ENCODE measurements around the gene NTM. TPM values are rescaled to one million over a fixed set of nuclear protein-coding genes. Genes with fewer than 3 reads are reported as not detected.
A peak's percentile ranks its signal among the peaks of the same experiment; 100 is the strongest.

The NTM gene
- polyA plus RNA-seq, 1 donor from 2014 or later = not detected

- H3K27ac Mint-ChIP-seq = no peak overlapping the region
- no peaks in the 10 kb centered on the region for H3K27me3 Mint-ChIP-seq
- peaks cover 0 to 2% (median 0%) of the 10 kb centered on the region in 3 donors for H3K9me3 Mint-ChIP-seq
- H3K4me3 Mint-ChIP-seq = no peak overlapping the region
- H3K36me3 Mint-ChIP-seq = no peaks in the 10 kb centered on the region
- peaks cover 0 to 2% (median under 1%) of the 10 kb centered on the region in 3 donors for H3K4me1 Mint-ChIP-seq
Observed at GRCh38 chr11:132033051-132033450, 662.6 kb downstream of the NTM start.

GRCh38 chr11:132035228-132035627, 664.8 kb downstream of the NTM start:
- Mint-ChIP-seq H3K4me1 (peaks cover 0 to 4% (median 2%) of the 10 kb centered on the region in 3 donors), H3K27ac (no peak overlapping the region), H3K27me3 (no peaks in the 10 kb centered on the region), H3K4me3 (no peak overlapping the region), H3K9me3 (peaks cover 0 to 2% (median 0%) of the 10 kb centered on the region in 3 donors), H3K36me3 (no peaks in the 10 kb centered on the region)

- peaks cover 0 to 2% (median 0%) of the 10 kb centered on the region in 3 donors for H3K9me3 Mint-ChIP-seq
- no peak overlapping the region for H3K4me3 Mint-ChIP-seq
- peaks cover 0 to 4% (median 2%) of the 10 kb centered on the region in 3 donors for H3K4me1 Mint-ChIP-seq
- no peaks in the 10 kb centered on the region for H3K27me3 Mint-ChIP-seq
- no peak overlapping the region for H3K27ac Mint-ChIP-seq
- no peaks in the 10 kb centered on the region for H3K36me3 Mint-ChIP-seq
Observed at GRCh38 chr11:132035766-132036165, 665.4 kb downstream of the NTM start.

GRCh38 chr11:132036220-132036619, 665.8 kb downstream of the NTM start:
- peaks cover 0 to 4% (median 2%) of the 10 kb centered on the region in 3 donors for H3K4me1 Mint-ChIP-seq
- peaks cover 0 to 2% (median 0%) of the 10 kb centered on the region in 3 donors for H3K9me3 Mint-ChIP-seq
- H3K27me3 Mint-ChIP-seq = no peaks in the 10 kb centered on the region
- no peaks in the 10 kb centered on the region for H3K36me3 Mint-ChIP-seq
- H3K4me3 Mint-ChIP-seq = no peak overlapping the region
- H3K27ac Mint-ChIP-seq = no peak overlapping the region

GRCh38 chr11:132036746-132037466, 666.5 kb downstream of the NTM start:
- Mint-ChIP-seq H3K4me3 (no peak overlapping the region), H3K4me1 (peaks cover 0 to 4% (median 2%) of the 10 kb centered on the region in 3 donors), H3K36me3 (no peaks in the 10 kb centered on the region), H3K27me3 (no peaks in the 10 kb centered on the region), H3K9me3 (peaks cover 0 to 2% (median 0%) of the 10 kb centered on the region in 3 donors), H3K27ac (no peak overlapping the region)

- peaks cover 0 to 2% (median 0%) of the 10 kb centered on the region in 3 donors for H3K9me3 Mint-ChIP-seq
- no peak overlapping the region for H3K4me3 Mint-ChIP-seq
- no peaks in the 10 kb centered on the region for H3K36me3 Mint-ChIP-seq
- H3K4me1 Mint-ChIP-seq = peaks cover 0 to 4% (median 2%) of the 10 kb centered on the region in 3 donors
- no peak overlapping the region for H3K27ac Mint-ChIP-seq
- no peaks in the 10 kb centered on the region for H3K27me3 Mint-ChIP-seq
Observed at GRCh38 chr11:132037467-132037862, 667.0 kb downstream of the NTM start.

- no peaks in the 10 kb centered on the region for H3K27me3 Mint-ChIP-seq
- no peaks in the 10 kb centered on the region for H3K36me3 Mint-ChIP-seq
- peaks cover 0 to 4% (median 2%) of the 10 kb centered on the region in 3 donors for H3K4me1 Mint-ChIP-seq
- H3K4me3 Mint-ChIP-seq = no peak overlapping the region
- peaks cover 0 to 2% (median 0%) of the 10 kb centered on the region in 3 donors for H3K9me3 Mint-ChIP-seq
- no peak overlapping the region for H3K27ac Mint-ChIP-seq
Observed at GRCh38 chr11:132037956-132038355, 667.5 kb downstream of the NTM start.

- Mint-ChIP-seq H3K27me3 (no peaks in the 10 kb centered on the region), H3K4me3 (no peak overlapping the region), H3K36me3 (no peaks in the 10 kb centered on the region), H3K4me1 (peaks cover 0 to 4% (median 2%) of the 10 kb centered on the region in 3 donors), H3K9me3 (peaks cover 0 to 2% (median 2%) of the 10 kb centered on the region in 3 donors), H3K27ac (no peak overlapping the region)
Observed at GRCh38 chr11:132039521-132039920, 669.1 kb downstream of the NTM start.

GRCh38 chr11:132042296-132042695, 671.9 kb downstream of the NTM start:
- Mint-ChIP-seq H3K4me3 (no peak overlapping the region), H3K27me3 (no peaks in the 10 kb centered on the region), H3K4me1 (peaks cover 0 to 4% (median 2%) of the 10 kb centered on the region in 3 donors), H3K36me3 (no peaks in the 10 kb centered on the region), H3K9me3 (peaks cover 0 to 3% (median 0%) of the 10 kb centered on the region in 3 donors), H3K27ac (no peak overlapping the region)

- Mint-ChIP-seq H3K36me3 (no peaks in the 10 kb centered on the region), H3K4me1 (no peaks in the 10 kb centered on the region), H3K27ac (no peak overlapping the region), H3K9me3 (peaks cover 0 to 3% (median 0%) of the 10 kb centered on the region in 3 donors), H3K27me3 (no peaks in the 10 kb centered on the region), H3K4me3 (no peak overlapping the region)
Observed at GRCh38 chr11:132043714-132044113, 673.3 kb downstream of the NTM start.

GRCh38 chr11:132045107-132045506, 674.7 kb downstream of the NTM start:
- Mint-ChIP-seq H3K9me3 (peaks cover 0 to 3% (median 2%) of the 10 kb centered on the region in 3 donors), H3K4me3 (no peak overlapping the region)

GRCh38 chr11:132046288-132046865, 676.0 kb downstream of the NTM start:
- peaks cover 0 to 3% (median 2%) of the 10 kb centered on the region in 3 donors for H3K9me3 Mint-ChIP-seq
- no peaks in the 10 kb centered on the region for H3K27me3 Mint-ChIP-seq
- peak overlapping the region in 1 of 3 donors; percentile 52 for H3K27ac Mint-ChIP-seq
- no peaks in the 10 kb centered on the region for H3K36me3 Mint-ChIP-seq
- H3K4me3 Mint-ChIP-seq = no peak overlapping the region
- no peaks in the 10 kb centered on the region for H3K4me1 Mint-ChIP-seq

More at GRCh38 chr11:132045107-132045506, 674.7 kb downstream of the NTM start:
- no peaks in the 10 kb centered on the region for H3K36me3 Mint-ChIP-seq
- H3K27ac Mint-ChIP-seq = no peak overlapping the region
- H3K27me3 Mint-ChIP-seq = no peaks in the 10 kb centered on the region
- no peaks in the 10 kb centered on the region for H3K4me1 Mint-ChIP-seq

GRCh38 chr11:132047167-132047566, 676.8 kb downstream of the NTM start:
- no peaks in the 10 kb centered on the region for H3K4me1 Mint-ChIP-seq
- H3K4me3 Mint-ChIP-seq = no peak overlapping the region
- H3K36me3 Mint-ChIP-seq = no peaks in the 10 kb centered on the region
- H3K9me3 Mint-ChIP-seq = peaks cover 0 to 3% (median 2%) of the 10 kb centered on the region in 3 donors
- H3K27ac Mint-ChIP-seq = no peak overlapping the region
- H3K27me3 Mint-ChIP-seq = no peaks in the 10 kb centered on the region

GRCh38 chr11:132048040-132048439, 677.6 kb downstream of the NTM start:
- no peaks in the 10 kb centered on the region for H3K36me3 Mint-ChIP-seq
- H3K27ac Mint-ChIP-seq = no peak overlapping the region
- no peaks in the 10 kb centered on the region for H3K27me3 Mint-ChIP-seq
- H3K4me1 Mint-ChIP-seq = no peaks in the 10 kb centered on the region
- H3K9me3 Mint-ChIP-seq = peaks cover 0 to 3% (median 2%) of the 10 kb centered on the region in 3 donors
- H3K4me3 Mint-ChIP-seq = no peak overlapping the region

GRCh38 chr11:132049205-132049604, 678.8 kb downstream of the NTM start:
- H3K36me3 Mint-ChIP-seq = no peaks in the 10 kb centered on the region
- H3K4me1 Mint-ChIP-seq = no peaks in the 10 kb centered on the region
- H3K27ac Mint-ChIP-seq = peak overlapping the region in 1 of 3 donors; percentile 31
- no peaks in the 10 kb centered on the region for H3K27me3 Mint-ChIP-seq
- H3K4me3 Mint-ChIP-seq = no peak overlapping the region
- peaks cover 0 to 3% (median 2%) of the 10 kb centered on the region in 3 donors for H3K9me3 Mint-ChIP-seq

All from IgD-negative memory B cell (primary cell).